Neural progenitor cell (in vitro differentiated cells): ENCODE measurements around the gene KRT2. TPM values are rescaled to one million over a fixed set of nuclear protein-coding genes. Genes with fewer than 3 reads are reported as not detected.

ENCODE experiments used
- DNase-seq: peaks from one replicate; pipeline ENCODE4 v3.0.0-alpha.2; 2016; ENCODE audit warnings: low spot score
- H2AFZ ChIP-seq: fragments of 200-600 bp; sonication (generic); replicated peaks from 2 replicates; pipeline ENCODE4 v1.6.1; 2016; ENCODE audit warnings: antibody characterized with exemption
- H3F3A ChIP-seq: fragments of 200-600 bp; sonication (generic); 2 replicates; pipeline ENCODE4 v1.6.1; 2016; ENCODE audit warnings: antibody characterized with exemption, low read depth
- H3K27ac ChIP-seq: fragments of 200-600 bp; sonication (generic); 2 replicates; pipeline ENCODE4 v1.5.1; 2016; ENCODE audit warnings: mild to moderate bottlenecking
- H3K27me3 ChIP-seq: fragments of 200-600 bp; sonication (generic); 2 replicates; pipeline ENCODE4 v1.6.1; 2016; ENCODE audit warnings: mild to moderate bottlenecking, moderate library complexity
- H3K36me3 ChIP-seq: fragments of 200-600 bp; sonication (generic); 2 replicates; pipeline ENCODE4 v1.5.1; 2016
- H3K4me1 ChIP-seq: fragments of 200-600 bp; sonication (generic); 2 replicates; pipeline ENCODE4 v1.6.1; 2016; ENCODE audit warnings: mixed run types
- H3K4me2 ChIP-seq: fragments of 200-600 bp; sonication (generic); 2 replicates; pipeline ENCODE4 v1.6.1; 2016
- H3K4me3 ChIP-seq: fragments of 200-600 bp; sonication (generic); 2 replicates; pipeline ENCODE4 v1.5.1; 2016
- H3K79me2 ChIP-seq: fragments of 200-600 bp; sonication (generic); 2 replicates; pipeline ENCODE4 v1.6.1; 2016; ENCODE audit warnings: low read depth
- H3K9ac ChIP-seq: fragments of 200-600 bp; sonication (generic); 2 replicates; pipeline ENCODE4 v1.6.1; 2016
- H3K9me3 ChIP-seq: fragments of 200-600 bp; sonication (generic); 2 replicates; pipeline ENCODE4 v1.5.1; 2016; ENCODE audit warnings: low read depth
- H4K20me1 ChIP-seq: fragments of 200-600 bp; sonication (generic); 2 replicates; pipeline ENCODE4 v1.6.1; 2016; ENCODE audit warnings: low read depth
- H3K27ac Mint-ChIP-seq: 3 replicates; pipeline ENCODE4 v1.8.0; 2021; ENCODE audit warnings: mixed read lengths
- H3K27me3 Mint-ChIP-seq: 2 replicates; pipeline ENCODE4 v1.8.0; 2022; ENCODE audit warnings: low read depth, mild to moderate bottlenecking, inconsistent platforms, moderate library complexity, mixed read lengths; ENCODE audit not compliant: insufficient read depth
- H3K36me3 Mint-ChIP-seq: 3 replicates; pipeline ENCODE4 v1.8.0; 2021; ENCODE audit warnings: mixed read lengths
- H3K4me1 Mint-ChIP-seq: 3 replicates; pipeline ENCODE4 v1.8.0; 2021; ENCODE audit warnings: mixed read lengths
- H3K4me3 Mint-ChIP-seq: 3 replicates; pipeline ENCODE4 v1.8.0; 2021; ENCODE audit warnings: mild to moderate bottlenecking, moderate library complexity, mixed read lengths
- H3K9me3 Mint-ChIP-seq: 3 replicates; pipeline ENCODE4 v1.8.0; 2020; ENCODE audit warnings: mixed read lengths
- CTCF ChIP-seq: fragments of 200-600 bp; sonication (generic); IDR thresholded peaks from 2 replicates; pipeline ENCODE4 v1.5.1; 2017; ENCODE audit warnings: antibody characterized with exemption, mild to moderate bottlenecking
- EZH2 ChIP-seq: fragments of 200-600 bp; sonication (generic); IDR thresholded peaks from 2 replicates; pipeline ENCODE4 v1.6.1; 2017; ENCODE audit warnings: antibody characterized with exemption, mild to moderate bottlenecking, moderate library complexity
- EZH2phosphoT487 ChIP-seq: fragments of 200-600 bp; sonication (generic); IDR thresholded peaks from 2 replicates; pipeline ENCODE4 v1.6.1; 2017; ENCODE audit warnings: antibody characterized with exemption
- total RNA-seq: library from RNA; depleted of rRNA; stranded (reverse); fragments of >200 nt; gene quantifications from 2 replicates; pipeline ENCODE4 v1.2.3, GENCODE V29; 2015; ENCODE audit warnings: low replicate concordance

Gene KRT2
- total RNA-seq, 1 donor from 2014 or later = not detected

GRCh38 chr12:52699373-52699772 lies 47.4 kb upstream of the KRT2 start:
- Mint-ChIP-seq H3K9me3 (no peaks in the 10 kb centered on the region), H3K4me1 (peaks cover 4% of the 10 kb centered on the region), H3K27ac (no peak overlapping the region), H3K36me3 (no peaks in the 10 kb centered on the region), H3K4me3 (no peak overlapping the region), H3K27me3 (peaks cover 20% of the 10 kb centered on the region)
- H3K4me2 ChIP-seq = no peak overlapping the region
- no peaks in the 10 kb centered on the region for H3F3A ChIP-seq
- no peaks in the 10 kb centered on the region for H3K9me3 ChIP-seq
- no peak overlapping the region for H3K9ac ChIP-seq
- TF ChIP-seq EZH2phosphoT487 = no peak
- no peak for TF ChIP-seq CTCF
- TF ChIP-seq EZH2 = no peak
- H3K79me2 ChIP-seq = no peaks in the 10 kb centered on the region
- no peak overlapping the region for H2AFZ ChIP-seq
- no peaks in the 10 kb centered on the region for H4K20me1 ChIP-seq
- no peaks in the 10 kb centered on the region for H3K36me3 ChIP-seq
- H3K4me3 ChIP-seq = no peak overlapping the region
- H3K4me1 ChIP-seq = peaks cover 5% of the 10 kb centered on the region
- H3K27ac ChIP-seq = no peak overlapping the region
- DNase-seq = no peak
- H3K27me3 ChIP-seq = peaks cover 18% of the 10 kb centered on the region

- H3K27me3 ChIP-seq = peaks cover 12% of the 10 kb centered on the region
- no peaks in the 10 kb centered on the region for H3F3A ChIP-seq
- H3K4me3 ChIP-seq = no peak overlapping the region
- no peak overlapping the region for H3K9ac ChIP-seq
- no peaks in the 10 kb centered on the region for H4K20me1 ChIP-seq
- TF ChIP-seq EZH2phosphoT487 = no peak
- TF ChIP-seq EZH2 = no peak
- no peak for TF ChIP-seq CTCF
- Mint-ChIP-seq H3K27ac (no peak overlapping the region), H3K27me3 (peaks cover 20% of the 10 kb centered on the region), H3K4me1 (peaks cover 4% of the 10 kb centered on the region), H3K36me3 (no peaks in the 10 kb centered on the region), H3K9me3 (no peaks in the 10 kb centered on the region), H3K4me3 (no peak overlapping the region)
- peak overlapping the region; percentile 42 for H2AFZ ChIP-seq
- H3K36me3 ChIP-seq = no peaks in the 10 kb centered on the region
- no peak overlapping the region for H3K27ac ChIP-seq
- peaks cover 5% of the 10 kb centered on the region for H3K4me1 ChIP-seq
- no peaks in the 10 kb centered on the region for H3K79me2 ChIP-seq
- peak overlapping the region; percentile 38 for H3K4me2 ChIP-seq
- no peaks in the 10 kb centered on the region for H3K9me3 ChIP-seq
- no peak for DNase-seq
These were observed 46.8 kb upstream of the KRT2 start for GRCh38 chr12:52698651-52699340.

- Histone ChIP-seq H3K4me3 (no peak overlapping the region), H3K36me3 (no peaks in the 10 kb centered on the region), H4K20me1 (no peaks in the 10 kb centered on the region), H3K9me3 (no peaks in the 10 kb centered on the region), H3K27ac (no peak overlapping the region), H3K79me2 (no peaks in the 10 kb centered on the region), H3K27me3 (peaks cover 12% of the 10 kb centered on the region), H3K9ac (no peak overlapping the region), H3K4me2 (no peak overlapping the region), H3F3A (peaks cover under 1% of the 10 kb centered on the region), H3K4me1 (peaks cover 5% of the 10 kb centered on the region), H2AFZ (no peak overlapping the region)
- Mint-ChIP-seq H3K27ac (no peak overlapping the region), H3K27me3 (peaks cover 20% of the 10 kb centered on the region), H3K4me1 (peaks cover 8% of the 10 kb centered on the region), H3K4me3 (no peak overlapping the region), H3K36me3 (no peaks in the 10 kb centered on the region), H3K9me3 (no peaks in the 10 kb centered on the region)
- DNase-seq = no peak
- peak; percentile 8 for TF ChIP-seq CTCF
- no peak for TF ChIP-seq EZH2
These were observed 45.1 kb upstream of the KRT2 start for GRCh38 chr12:52697058-52697582.
